GM10266 (cell line): ENCODE results near the gene PIK3CD.
A peak's percentile ranks its signal among the peaks of the same experiment; 100 is the strongest.
"Not testable (repeated sequence)": the region's sequence is repeated elsewhere in the genome, so short reads cannot be mapped to it uniquely, and the experiment has no call there.

Experiments
- DNase-seq: peaks from one replicate; pipeline ENCODE4 v3.0.0; 2012; ENCODE audit errors: extremely low spot score
- CTCF ChIP-seq: IDR thresholded peaks from 2 replicates; pipeline ENCODE4 v1.5.1; 2012; ENCODE audit warnings: mild to moderate bottlenecking, low read depth; ENCODE audit not compliant: control insufficient read depth, insufficient read depth; ENCODE audit errors: missing control alignments

PIK3CD gene

GRCh38 chr1:9670085-9670484, 18.6 kb downstream of the PIK3CD start:
- DNase-seq: peak; percentile 55
- no peak for TF ChIP-seq CTCF

- DNase-seq: no peak
- no peak for TF ChIP-seq CTCF
Measured at GRCh38 chr1:9671377-9672140, 20.0 kb downstream of the PIK3CD start.

- no peak for TF ChIP-seq CTCF
Measured at GRCh38 chr1:9672444-9672843, 20.9 kb downstream of the PIK3CD start.

GRCh38 chr1:9675393-9675792, 23.9 kb downstream of the PIK3CD start:
- DNase-seq: no peak
- TF ChIP-seq CTCF: no peak

More at GRCh38 chr1:9672444-9672843, 20.9 kb downstream of the PIK3CD start:
- no peak for DNase-seq

- DNase-seq: not testable (repeated sequence)
Measured at GRCh38 chr1:9676128-9676527, 24.6 kb downstream of the PIK3CD start.

- no peak for TF ChIP-seq CTCF
- no peak for DNase-seq
Measured at GRCh38 chr1:9676815-9677393, 25.4 kb downstream of the PIK3CD start.

GRCh38 chr1:9680091-9680490, 28.6 kb downstream of the PIK3CD start:
- TF ChIP-seq CTCF: no peak
- no peak for DNase-seq
